ENCODE measurements around the gene P2RY2. TPM values are rescaled to one million over a fixed set of nuclear protein-coding genes. Genes with fewer than 3 reads are reported as not detected.

P2RY2 gene
- total and polyA plus RNA-seq, 10 of the 15 experiments (the other 5 are each of a cell fraction or from before 2014, with no cell fraction given) = 0.03 to 0.23 (median 0.17) TPM; not detected in 7

DNA sequence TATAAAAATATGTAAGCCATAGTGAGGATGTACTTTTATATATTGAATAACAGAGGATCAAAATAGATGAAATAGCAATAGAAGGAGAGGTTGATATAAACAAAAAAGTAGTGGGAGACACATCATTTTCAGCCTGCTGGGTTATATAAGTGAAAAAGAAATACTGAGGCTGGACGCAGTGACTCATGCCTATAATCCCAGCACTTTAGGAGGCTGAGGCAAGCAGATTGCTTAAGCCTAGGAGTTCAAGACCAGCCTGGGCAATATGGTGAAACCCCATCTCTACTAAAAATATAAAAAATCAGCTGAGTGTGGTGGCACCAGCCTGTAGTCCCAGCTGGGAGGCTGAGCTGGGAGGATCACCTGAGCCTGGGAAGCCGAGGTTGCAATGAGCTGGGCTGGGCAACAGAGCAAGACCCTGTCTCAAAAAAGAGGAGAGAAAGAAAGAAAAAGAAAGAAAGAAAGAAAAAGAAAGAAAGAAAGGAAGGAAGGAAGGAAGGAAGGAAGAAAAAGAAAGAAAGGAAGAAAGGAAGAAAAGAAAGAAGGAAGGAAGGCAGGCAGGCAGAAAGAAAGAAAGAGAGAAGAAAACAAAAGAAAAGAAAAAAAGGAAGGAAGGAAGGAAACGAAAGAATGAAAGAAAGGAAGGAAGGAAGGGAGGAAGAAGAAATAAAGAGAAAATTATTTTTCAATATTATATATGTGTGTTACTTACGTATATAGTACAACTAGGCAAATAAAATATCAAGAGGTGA is 7.0 kb upstream of the P2RY2 start:
- Histone ChIP-seq H3K4me2 (ENCODE audit: control insufficient read depth, insufficient read depth) (no peak overlapping the region), H3K4me1 (ENCODE audit: control insufficient read depth, insufficient read depth, low read length) (peaks cover 12% of the 10 kb centered on the region), H3K9me3 (replicated peaks; ENCODE audit: control insufficient read depth, insufficient read depth, low read length) (no peaks in the 10 kb centered on the region), H3K36me3 (ENCODE audit: control insufficient read depth in 2 of 2, insufficient read depth in 2 of 2, low read length in 1 of 2) (no peaks in the 10 kb centered on the region), H3K27me3 (replicated peaks in 1 of 2; ENCODE audit: control insufficient read depth in 2 of 2, insufficient read depth in 2 of 2, low read length in 1 of 2) (no peaks in the 10 kb centered on the region), H3K27ac (ENCODE audit: control insufficient read depth, insufficient read depth) (no peak overlapping the region), H4K20me1 (ENCODE audit: control insufficient read depth, insufficient read depth) (no peaks in the 10 kb centered on the region), H3K4me3 (no peak overlapping the region), H2AFZ (ENCODE audit: control insufficient read depth, low read depth, low read length) (no peak overlapping the region), H3K9ac (ENCODE audit: control insufficient read depth, insufficient read depth, low read length) (no peak overlapping the region), H3K79me2 (ENCODE audit: control insufficient read depth, insufficient read depth, low read length) (no peaks in the 10 kb centered on the region)
- ATAC-seq (no peak), FAIRE-seq (no peak), DNase-seq (ENCODE audit: low read depth, low spot score) (no peak)
- intact Hi-C loops (cut with micrococcal nuclease; ENCODE audit: unreplicated experiment) = no loop called here
- in situ Hi-C loops (cut with MboI) = no loop called here
- ChIA-PET POLR2A (no interaction called here), CTCF (interaction anchor here (0.7 kb wide), 1 partner anchor 9 kb away, joined by 3 read pairs; no protein-coding TSS in a partner anchor), RAD21 (ENCODE audit: unreplicated experiment) (interaction anchor here (2.0 kb wide), 1 partner anchor 25 kb away, joined by 6 read pairs; no protein-coding TSS in a partner anchor), SMC1A (ENCODE audit: uncharacterized antibody, unreplicated experiment) (interaction anchor here (1.7 to 3.2 kb wide), 2 partner anchors 25 kb away, joined by 6 to 12 read pairs; no protein-coding TSS in a partner anchor)
- BruUV-seq (replicated peaks) = no TSS peak
- TF ChIP-seq GABPA (IDR thresholded peaks at IDR 0.05; ENCODE audit: low read depth) (no peak), EED (IDR thresholded peaks at IDR 0.05; ENCODE audit: low read depth) (no peak), ZZZ3 (IDR thresholded peaks at IDR 0.05; ENCODE audit: control insufficient read depth, insufficient read length, low read depth) (no peak), IKZF2 (IDR thresholded peaks at IDR 0.05) (no peak), SMAD1 (IDR thresholded peaks at IDR 0.05; ENCODE audit: low read depth, partially characterized antibody) (no peak), POLR2AphosphoS5 (IDR thresholded peaks at IDR 0.05; ENCODE audit: low read length) (no peak), BRCA1 (IDR thresholded peaks at IDR 0.05; ENCODE audit: low read depth, low read length) (no peak), ASH2L (IDR thresholded peaks at IDR 0.05; ENCODE audit: borderline replicate concordance, low read depth) (no peak), RELA (IDR thresholded peaks at IDR 0.05; ENCODE audit: borderline replicate concordance, partially characterized antibody) (no peak), RB1 (IDR thresholded peaks at IDR 0.05; ENCODE audit: borderline replicate concordance) (no peak), SPI1 (IDR thresholded peaks at IDR 0.05; ENCODE audit: borderline replicate concordance, insufficient read depth, low read depth, low read length) (no peak), YY1 (IDR thresholded peaks at IDR 0.05; ENCODE audit: low read depth, low read length) (no peak), ATF2 (IDR thresholded peaks at IDR 0.05; ENCODE audit: low read length) (no peak), FOS (IDR thresholded peaks at IDR 0.05; ENCODE audit: borderline replicate concordance, extremely low read depth, insufficient read length) (no peak), CBX3 (IDR thresholded peaks at IDR 0.05; ENCODE audit: borderline replicate concordance, low read depth) (no peak), PRDM15 (CRISPR knock-in tag; IDR thresholded peaks at IDR 0.05) (no peak)
- TF ChIP-seq, protein P1, sequence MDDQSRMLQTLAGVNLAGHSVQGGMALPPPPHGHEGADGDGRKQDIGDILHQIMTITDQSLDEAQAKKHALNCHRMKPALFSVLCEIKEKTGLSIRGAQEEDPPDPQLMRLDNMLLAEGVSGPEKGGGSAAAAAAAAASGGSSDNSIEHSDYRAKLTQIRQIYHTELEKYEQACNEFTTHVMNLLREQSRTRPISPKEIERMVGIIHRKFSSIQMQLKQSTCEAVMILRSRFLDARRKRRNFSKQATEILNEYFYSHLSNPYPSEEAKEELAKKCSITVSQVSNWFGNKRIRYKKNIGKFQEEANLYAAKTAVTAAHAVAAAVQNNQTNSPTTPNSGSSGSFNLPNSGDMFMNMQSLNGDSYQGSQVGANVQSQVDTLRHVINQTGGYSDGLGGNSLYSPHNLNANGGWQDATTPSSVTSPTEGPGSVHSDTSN (IDR thresholded peaks at IDR 0.05; ENCODE audit: insufficient replicate concordance, low read depth, low read length) = no peak
- WGBS (ENCODE audit: insufficient coverage, insufficient replicate concordance, low lambda C conversion rate, missing lambda C conversion rate) = 42% methylated on average over 4 of the region's 4 CpGs

Data from GM12878 (cell line).